ENCODE results near the gene IFNG.
A peak's percentile ranks its signal among the peaks of the same experiment; 100 is the strongest.

The IFNG gene

DNA sequence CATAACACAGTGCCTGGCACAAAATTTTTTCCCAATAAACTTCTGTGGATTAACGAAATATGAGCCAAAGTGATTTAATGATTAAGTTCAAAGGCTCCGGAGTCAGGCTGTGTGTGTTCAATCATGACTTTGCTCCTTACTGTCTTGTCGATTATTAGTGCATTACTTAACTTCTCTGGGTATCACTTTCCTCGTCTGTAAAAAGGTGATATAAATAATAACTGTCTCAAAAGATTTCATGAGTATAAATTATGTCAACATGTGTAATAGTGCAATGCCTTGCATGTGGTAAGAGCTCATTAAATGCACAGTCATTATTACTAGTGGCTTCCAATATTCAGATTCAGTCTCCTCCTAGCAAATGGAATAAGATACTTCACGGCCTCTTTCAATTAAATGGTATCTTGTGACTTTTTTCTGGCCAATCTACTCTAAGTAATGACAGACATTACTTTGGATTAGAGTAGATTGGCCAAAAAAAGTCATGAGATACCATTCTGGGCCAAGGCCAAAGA, 6.8 kb upstream of the IFNG start:
- DNase-seq (ENCODE audit: low read depth in 3 of 3), result no peak

DNA sequence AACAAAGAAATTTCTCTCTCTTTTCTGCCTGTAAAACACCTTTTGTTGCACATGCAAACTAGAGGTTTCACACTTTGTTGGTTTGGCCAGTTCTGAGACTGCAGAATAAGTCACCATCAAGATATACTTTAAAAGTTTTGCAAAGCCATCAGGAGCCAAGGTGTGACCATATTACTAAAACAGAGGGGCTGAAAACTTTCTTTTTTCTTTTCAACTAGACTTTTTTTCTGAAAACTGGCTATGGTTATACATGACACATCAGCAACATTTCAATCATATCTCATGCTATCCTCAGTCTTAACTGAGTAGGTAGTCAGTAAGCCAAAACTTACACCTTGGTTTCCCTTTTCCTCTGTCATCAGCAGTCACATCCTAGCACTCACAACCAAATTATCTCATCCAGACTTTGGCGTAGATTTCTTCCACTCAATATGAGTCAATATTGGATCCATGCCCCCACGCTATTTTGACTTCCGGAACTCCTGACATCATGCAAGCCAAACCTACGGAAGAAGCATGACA, 4.1 kb upstream of the IFNG start:
- no peak for DNase-seq (ENCODE audit: low read depth in 3 of 3)

DNA sequence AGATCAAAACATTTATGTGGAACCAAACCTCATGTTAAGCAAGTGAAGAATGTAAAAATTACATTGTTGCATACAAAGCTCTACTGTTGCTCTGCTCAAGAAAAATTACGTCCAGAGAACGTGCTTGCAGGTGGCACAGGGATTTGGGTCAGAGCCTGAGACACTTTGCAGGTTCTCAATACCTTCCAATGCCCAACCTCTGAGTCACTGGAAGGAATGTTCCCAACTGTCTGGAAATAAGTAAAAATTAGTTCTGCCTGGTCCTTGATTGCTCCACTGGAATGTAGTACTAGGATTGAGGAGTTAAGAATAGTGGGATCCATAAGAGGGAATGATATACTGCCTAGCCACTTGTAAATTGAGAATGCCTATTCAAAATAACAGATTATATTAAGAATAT, 2.8 kb upstream of the IFNG start:
- DNase-seq (ENCODE audit: low read depth in 3 of 3), result no peak

DNA sequence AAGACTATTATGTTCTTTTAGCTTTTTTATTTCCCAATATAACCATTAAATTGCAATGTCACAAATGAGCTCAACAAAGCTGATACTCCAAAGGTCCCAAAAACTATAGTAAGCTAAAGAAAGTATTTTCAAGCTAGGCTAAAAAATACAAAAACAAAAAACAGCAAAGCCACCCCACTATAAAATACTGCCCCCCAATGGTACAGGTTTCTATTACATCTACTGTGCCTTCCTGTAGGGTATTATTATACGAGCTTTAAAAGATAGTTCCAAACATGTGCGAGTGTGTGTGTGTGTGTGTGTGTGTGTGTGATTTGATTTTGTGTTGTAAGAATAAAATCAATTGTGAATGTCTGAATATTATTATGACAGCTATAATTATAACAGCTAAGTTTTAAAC, 1.1 kb downstream of the IFNG start:
- DNase-seq (ENCODE audit: low read depth in 3 of 3), result no peak

DNA sequence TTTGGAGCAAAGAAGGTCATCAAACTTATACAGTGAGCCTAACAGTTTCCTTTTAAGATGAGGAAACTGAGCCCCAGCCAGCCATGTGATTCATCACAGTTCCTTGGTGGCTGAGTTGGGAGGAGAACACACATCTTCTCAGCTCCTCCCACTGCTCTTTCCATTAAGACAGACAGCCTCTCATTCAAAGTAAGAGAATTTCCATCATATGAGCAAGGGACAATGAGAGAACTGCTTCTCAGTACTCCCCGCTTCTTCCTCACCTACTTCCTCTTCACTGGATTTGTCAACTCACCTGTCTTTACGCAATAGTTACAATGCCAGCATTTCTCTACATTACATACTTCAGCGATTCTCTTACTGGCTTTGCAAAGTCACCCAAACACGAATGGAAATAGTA, 2.2 kb downstream of the IFNG start:
- no peak for DNase-seq (ENCODE audit: low read depth in 3 of 3)

DNA sequence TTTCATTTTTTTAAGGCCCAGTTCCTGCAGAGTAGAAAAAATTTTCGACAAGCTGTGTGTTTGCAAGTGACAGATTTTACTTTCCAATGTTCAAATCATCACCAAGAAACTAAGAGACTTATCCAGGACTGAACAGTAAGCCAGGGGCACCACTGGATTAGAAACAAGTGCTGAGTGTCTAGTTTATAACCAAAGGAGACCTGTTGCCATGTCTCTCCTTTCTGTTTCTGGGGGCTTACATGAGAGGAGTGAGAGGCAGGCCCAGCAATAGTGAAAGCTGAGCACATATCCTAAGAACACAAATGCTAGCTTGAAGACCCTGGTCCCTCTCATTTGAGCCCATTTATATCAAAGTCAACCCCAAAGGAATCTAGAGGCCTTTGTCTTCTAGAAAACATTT, 2.9 kb downstream of the IFNG start:
- DNase-seq (ENCODE audit: low read depth in 3 of 3), result no peak

DNA sequence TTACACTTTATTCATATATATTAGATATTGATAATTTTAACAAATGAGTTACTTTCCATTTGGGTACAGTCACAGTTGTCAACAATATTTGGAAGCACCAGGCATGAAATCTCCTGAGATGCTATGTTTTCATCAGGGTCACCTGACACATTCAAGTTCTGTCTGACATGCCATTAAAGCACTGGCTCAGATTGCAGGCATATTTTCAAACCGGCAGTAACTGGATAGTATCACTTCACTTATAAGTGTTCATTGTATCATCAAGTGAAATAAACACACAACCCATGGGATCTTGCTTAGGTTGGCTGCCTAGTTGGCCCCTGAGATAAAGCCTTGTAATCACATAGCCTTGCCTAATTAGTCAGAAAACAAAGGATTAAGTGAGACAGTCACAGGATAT, 4.8 kb downstream of the IFNG start:
- no peak for DNase-seq (ENCODE audit: low read depth in 3 of 3)

DNA sequence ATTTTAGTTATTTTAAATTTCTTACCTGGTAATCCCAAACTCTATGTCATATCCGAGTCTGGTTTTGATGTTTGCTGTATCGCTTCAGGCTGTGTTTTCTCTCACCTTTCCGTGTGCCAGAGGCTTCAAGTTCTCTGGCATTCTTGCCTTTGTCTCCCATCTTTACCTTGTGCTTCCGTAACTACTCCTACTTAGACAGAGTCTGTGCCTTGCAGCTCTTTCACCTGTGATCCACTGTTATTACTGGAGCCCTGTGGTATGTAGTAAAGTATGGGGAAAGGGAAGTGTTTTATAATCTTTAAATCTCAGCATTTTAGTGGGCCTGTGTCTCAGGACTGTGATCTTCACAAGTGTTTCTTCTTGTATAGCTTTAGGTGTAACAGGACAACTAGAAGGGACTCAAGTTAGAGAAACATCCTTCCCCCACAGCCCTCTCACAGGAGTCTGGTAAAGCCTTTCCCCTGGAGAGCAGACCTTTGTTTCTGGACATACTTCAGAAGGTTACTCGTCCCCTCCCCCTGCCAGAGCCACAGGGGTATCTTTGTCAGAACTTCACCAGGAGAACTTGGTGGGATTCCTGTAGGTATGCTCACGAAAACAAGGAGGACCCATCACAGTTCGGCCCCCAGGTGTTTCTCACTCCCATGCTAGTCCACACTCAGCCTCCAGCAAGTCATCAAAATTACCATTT, 11.1 kb downstream of the IFNG start:
- DNase-seq (ENCODE audit: low read depth in 3 of 3), result no peak

DNA sequence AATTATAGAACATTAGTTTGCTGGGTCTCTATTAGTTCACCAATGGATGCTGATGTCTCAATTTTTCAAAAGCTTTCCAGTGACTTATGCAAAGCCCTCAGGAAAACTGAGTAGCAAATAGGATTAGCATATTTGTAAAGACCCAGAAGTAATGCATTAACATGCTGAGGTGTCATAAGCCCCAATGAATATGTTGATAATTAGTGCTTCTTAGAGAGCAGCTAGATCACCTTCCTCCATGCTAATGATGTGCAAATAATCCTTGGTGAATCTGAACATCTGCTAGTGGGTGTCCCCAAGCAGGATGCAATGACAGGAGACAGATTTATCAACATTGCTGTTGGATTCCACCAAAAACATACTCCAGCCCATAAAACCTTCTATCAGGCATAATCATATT, 19.0 kb downstream of the IFNG start:
- no peak for DNase-seq (ENCODE audit: low read depth in 3 of 3)

DNA sequence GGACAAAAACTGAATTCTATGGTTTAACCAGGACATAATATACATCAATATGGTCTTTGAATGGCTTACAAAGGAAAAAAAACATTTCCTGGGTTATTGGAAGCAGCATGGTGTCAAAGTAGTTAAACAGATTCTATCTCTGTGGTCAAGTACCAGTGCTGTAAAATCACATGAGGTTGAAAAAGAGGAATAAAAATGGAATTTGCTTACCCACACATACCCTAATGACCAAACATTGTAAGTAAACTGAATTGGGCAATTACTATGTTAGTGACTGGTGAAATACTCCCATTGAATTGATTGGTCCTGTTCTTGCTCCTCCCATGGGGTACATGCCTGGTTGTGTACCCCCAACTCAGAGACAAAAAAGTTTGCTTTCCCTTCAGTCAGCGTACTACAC, 19.6 kb downstream of the IFNG start:
- no peak for DNase-seq (ENCODE audit: low read depth in 3 of 3)

DNA sequence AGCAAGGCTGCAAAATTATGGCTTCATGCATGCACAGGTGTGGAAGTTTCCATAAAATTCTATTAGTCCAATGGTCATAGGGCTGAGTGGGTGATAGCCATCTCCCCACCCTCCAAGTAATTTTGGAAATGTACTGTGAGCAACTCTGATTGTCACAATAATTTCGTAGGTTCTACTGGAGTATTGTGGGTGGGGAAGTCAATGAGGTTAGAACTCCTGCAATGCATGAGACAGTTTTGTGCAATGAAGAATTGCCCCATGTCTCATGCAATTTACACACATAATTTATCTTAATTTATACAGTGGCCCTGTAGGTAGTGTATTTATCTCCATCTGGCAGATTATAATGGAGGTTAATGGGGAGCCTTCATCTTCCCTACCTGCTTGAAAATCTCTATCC, 20.5 kb downstream of the IFNG start:
- DNase-seq (ENCODE audit: low read depth in 3 of 3), result no peak

DNA sequence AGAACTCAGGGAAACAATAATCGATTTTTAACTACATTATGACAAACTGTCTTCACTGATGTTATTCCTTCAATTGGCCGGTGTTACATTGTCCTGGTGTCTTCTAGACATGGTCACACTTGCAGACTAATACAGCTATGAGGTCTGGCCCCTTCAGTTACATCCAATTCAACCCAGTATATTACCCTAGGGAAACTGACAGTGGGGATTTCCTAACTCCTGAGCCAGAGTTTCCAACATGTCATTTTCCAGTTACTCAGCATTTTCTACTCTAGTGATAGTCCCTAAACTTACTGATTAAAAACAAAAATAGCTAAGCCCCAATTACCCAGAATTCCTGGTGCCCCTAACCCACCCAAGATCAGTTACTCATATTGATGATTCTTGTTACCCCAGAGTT, 21.1 kb downstream of the IFNG start:
- no peak for DNase-seq (ENCODE audit: low read depth in 3 of 3)

DNA sequence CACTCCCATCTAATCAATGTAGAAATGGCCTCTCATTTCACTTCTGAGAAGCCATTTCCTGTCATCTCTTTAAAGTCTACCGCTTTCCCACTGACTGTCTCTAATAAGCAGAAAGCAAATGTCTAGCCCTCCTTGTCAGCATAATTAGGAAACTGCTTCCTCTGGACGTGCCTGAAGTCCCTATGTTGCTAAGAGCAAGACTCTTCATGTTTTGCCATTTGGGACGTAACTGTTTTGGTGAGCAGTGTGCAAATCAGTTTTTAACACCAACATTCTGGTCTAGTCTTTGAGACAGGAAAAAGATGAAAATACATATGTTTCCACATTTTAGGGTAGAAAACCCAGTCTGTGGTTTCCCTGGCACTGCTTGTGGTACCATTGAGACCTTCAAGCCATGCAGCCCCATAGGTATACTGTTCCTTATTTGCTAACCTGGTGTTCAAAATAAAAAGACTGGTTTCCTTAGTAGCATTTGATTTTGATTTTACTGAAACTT, 22.2 kb downstream of the IFNG start:
- DNase-seq (ENCODE audit: low read depth in 3 of 3), result no peak

DNA sequence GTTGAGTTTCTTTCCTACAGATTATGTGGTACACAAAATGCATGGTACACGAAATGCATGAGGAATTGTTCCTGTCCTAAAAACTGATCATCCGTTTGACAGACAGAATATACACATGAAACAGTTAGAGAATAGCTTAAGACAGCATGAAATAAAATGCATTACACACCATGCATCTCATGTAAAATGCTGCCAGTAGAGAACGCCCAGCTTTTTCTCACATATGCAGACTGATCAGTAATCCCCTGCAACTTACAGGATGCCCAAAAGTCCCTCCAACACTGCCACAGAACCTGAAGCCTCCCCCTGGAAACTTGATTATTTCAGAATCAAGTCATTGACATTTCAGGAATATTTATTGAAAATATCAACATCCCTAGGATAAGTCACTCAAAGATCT, 24.0 kb downstream of the IFNG start:
- no peak for DNase-seq (ENCODE audit: low read depth in 3 of 3)

DNA sequence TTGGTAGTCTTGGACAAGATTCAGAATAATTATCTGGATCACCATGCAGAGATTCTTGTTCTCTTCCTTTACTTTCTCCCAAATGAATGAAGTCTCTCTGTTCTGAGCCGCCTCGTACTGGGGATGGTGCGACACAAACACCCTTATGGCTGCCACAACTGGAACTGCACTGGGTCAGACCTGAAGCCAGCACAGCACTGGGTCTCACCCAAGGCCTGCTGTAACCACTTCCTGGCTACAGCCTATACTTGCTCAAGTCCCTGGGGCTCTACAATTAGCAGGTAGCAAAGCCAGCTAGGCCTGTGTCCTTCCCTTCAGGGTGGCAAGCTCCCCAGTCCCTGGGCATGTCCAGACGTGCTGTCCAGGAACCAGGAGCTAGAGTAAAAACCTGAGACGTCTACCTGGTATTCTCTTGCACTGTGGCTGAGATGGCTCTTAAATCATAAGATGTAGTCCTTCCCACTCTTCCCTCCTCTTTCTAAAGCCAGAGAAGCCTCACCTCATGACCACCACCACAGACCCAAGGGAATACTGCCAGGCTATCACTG, 27.6 kb downstream of the IFNG start:
- no peak for DNase-seq (ENCODE audit: low read depth in 3 of 3)

DNA sequence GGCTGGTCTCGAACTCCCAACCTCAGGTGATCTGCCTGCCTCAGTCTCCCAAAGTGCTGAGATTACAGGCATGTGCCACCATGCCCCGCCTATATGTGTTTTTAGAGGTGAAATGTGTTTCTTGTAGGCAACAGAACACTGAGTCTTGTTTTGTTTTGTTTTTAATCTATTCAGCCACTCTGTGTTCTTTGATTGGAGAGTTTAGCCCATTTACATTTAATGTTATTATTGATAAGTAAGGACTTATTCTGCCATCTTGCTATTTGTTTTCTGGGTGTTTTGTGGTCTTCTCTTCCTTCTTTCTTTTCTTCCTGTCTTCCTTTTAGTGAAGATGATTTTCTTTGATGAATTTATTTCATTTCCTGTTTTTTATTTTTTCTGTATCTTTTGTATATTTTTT, 29.6 kb downstream of the IFNG start:
- DNase-seq (ENCODE audit: low read depth in 3 of 3), result no peak

DNA sequence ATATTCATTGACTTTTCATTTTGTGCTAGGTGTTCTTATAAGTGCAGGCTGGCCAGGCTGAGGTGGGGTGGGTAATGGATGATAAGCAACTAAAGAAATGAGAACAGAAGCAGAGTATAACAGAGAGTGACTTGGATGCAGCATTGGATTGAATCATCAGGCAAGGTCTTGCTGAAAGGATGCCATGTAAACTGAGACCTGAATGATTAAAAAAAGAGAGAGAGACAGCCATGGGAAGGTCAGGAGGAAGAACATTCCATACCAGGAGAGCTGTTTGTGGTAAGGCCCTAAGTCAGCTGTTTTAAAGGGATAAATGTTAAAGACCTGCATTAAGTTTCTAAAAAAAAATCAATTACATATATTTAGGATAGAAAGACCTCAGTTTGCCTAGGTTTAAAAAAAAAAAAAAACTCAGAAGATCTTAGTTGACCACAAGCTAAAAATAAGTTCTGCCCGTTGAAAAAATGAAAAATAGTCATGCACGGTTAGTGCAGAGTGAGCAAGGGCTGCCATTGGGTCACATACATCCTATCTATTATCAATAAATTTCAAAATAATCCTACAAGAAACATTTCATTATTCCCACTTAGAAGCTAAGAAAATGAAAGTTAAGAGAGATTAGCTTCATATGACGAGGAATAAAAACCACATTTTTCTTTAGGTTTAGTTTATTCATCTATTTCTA, 37.2 kb downstream of the IFNG start:
- DNase-seq (ENCODE audit: low read depth in 3 of 3), result no peak

DNA sequence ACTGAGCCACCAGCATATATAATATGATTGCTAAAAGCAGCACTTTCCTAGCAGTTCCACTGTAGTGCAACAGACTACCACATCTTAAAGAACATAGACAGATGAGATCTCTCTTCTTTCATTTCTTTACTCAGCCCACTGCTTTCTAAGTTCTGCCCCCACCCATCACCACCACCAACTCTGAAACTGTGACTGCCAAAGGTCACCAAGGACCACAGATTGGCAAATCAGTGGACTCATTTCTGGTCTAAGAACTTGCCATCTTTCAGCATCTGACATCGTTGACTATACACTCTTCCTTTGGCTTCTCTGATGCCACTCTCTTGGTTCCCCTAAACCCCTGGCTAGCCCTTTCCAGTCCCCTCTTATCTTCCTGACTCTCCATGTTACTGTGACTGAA, 38.4 kb downstream of the IFNG start:
- DNase-seq (ENCODE audit: low read depth in 3 of 3), result peak in 2 of 3 donors; percentile 31 to 57

DNA sequence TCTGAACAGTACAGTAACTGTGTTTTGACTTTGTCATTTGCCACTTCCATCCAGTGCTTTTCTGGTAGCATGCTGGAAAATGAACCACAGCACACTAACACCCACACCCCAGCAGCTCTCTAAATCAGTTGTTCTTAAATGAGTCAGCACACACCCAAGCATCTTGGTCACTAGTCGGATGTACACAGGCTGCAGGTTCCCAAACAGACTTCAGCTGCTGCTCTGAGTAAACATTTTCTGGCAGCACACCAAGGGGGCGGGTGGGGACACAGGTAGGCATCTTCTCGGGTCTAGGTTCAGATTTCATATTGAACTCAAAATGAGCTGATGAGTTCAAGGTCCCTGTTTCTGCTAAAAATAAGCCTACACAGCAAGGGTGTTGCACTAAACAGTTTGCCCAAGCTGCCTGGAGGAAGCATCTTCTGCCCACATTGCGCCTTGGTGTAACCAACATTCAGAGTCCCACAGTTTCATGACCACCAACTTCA, 39.8 kb downstream of the IFNG start:
- peak; percentile 36 to 64 (median 64) for DNase-seq (ENCODE audit: low read depth in 3 of 3)

DNA sequence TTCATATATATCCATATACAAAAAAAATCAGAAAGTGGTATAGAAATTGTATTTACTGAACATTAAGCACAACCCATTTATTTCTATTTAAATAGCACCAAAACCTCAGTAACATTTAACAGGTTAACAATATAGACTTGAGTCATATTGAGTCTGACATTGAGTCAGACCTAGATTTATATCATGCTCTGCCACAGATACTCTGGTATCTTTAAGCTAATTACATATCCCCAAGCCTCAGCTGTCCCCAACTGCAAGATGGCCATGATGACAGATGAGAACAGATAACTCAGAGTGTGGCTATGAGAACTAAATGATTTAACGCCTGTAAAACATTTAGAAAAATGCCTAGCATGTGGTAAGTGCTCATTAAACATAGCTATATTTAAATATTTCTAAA, 40.3 kb downstream of the IFNG start:
- no peak for DNase-seq (ENCODE audit: low read depth in 3 of 3)

DNA sequence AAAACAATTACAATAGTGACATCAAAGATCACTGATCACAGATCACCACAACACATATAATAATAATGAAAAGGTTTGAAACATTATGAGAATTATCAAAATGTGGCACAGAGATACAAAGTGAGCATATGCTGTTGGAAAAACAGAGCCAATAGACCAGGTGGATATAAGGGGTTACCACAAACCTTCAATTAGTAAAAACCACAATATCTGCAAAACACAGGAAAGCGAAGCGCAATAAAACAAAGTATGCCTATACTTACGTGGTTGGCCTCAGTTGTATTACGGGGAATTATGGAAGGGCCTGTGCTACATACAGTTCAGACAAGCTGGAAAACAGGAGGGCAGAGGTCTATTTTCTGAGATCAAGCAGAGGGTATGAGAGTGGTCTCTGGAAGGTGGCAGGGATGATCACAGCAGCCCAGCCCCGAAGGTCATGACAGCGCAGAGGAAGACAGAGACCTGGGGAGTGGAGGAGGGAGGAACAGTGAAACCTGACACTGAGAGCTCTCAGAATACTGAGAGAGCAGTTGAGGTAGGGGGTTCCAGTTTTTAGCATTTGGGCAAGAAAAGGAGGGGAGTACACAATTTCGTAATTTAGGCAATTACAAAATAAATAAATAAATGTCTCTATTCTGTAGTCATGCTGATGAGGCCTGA, 41.3 kb downstream of the IFNG start:
- no peak for DNase-seq (ENCODE audit: low read depth in 3 of 3)

DNA sequence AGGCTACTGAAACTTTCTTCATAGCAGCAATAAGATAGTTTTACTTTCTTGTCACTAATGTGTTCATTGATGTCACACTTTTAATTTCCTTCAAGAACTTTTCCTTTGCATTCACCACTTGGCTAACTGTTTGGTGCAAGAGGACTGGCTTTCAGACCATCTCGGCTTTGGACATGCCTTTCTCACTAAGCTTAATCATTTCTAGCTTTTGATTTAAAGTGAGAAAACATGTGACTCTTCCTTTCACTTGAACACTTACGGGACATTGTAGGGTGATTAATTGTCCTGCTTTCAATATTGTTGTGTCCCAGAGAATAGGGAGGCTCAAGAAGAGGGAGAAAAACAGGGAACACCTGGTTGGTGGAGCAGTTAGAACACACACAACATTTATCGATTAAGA, 41.9 kb downstream of the IFNG start:
- no peak for DNase-seq (ENCODE audit: low read depth in 3 of 3)

All from stimulated activated CD4-positive, alpha-beta T cell treated with anti-CD3 and anti-CD28 coated beads, TNF-alpha, amount 100 ng/mL, for 48 hours (primary cell).